NCI-H526 (cell line): ENCODE data around the gene SYT14.

ENCODE experiments used
- DNase-seq, 2 experiments: peaks; one replicate each; lab custom pipeline; 2025; lab: John Stamatoyannopoulos, UW

The SYT14 gene

DNA sequence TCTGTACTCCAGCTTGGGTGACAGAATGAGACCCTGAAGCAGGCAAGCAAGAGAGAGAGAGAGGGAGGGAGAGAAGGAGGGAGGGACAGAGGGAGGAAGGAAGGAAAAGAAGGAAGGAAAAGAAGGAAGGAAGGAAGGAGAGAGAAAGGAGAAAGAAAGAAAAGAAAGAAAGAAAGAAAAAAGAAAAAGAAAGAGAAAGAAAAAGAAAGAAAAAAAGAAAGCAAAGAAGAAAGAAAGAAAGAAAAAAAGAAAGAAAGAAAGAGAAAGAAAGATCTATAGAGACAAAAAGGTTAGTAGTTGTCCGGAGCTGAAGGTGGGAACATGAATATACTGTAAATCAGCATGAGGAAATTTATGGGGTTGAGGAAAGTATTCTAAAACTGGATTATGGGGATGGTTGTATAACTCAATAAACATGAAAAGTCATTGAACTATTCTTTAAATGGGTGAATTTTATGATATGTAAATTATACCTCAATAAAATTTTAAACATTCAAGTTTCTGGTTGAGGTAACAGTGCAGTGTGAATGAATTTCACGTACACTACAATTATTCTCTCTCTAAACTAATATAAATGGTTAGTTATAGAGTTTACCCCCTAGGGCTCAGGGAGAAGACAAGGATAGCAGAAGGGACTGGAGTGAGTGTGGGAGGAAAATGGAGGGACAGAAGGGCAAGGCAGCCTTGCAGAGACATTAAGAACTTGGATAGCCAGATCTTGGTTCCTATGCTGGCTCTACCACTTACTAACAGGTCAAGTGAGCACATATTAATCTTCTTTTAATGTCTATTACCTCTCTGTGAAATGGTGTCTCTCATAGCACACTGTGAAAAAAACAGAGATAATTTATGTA is 269.8 kb downstream of the SYT14 start:
- no peak for DNase-seq

DNA sequence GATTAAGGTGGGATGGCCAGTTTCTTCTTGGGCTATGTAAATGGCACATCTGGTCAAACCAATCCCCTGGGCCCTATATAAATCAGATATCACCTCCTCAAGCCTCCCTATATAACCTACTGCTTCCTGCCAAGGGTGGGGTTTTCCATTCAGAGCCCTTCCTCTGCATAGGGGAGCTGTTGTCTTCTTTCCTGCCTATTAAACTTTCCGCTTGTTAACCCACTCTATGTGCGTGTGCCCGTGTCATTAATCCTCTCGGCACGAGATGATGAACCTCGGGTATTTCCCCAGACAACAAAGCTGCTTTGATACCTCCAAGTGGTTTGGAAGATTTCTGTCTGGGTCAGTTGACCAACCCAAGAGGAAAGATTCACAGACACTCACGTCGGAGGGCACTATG is 275.3 kb downstream of the SYT14 start:
- no peak for DNase-seq

DNA sequence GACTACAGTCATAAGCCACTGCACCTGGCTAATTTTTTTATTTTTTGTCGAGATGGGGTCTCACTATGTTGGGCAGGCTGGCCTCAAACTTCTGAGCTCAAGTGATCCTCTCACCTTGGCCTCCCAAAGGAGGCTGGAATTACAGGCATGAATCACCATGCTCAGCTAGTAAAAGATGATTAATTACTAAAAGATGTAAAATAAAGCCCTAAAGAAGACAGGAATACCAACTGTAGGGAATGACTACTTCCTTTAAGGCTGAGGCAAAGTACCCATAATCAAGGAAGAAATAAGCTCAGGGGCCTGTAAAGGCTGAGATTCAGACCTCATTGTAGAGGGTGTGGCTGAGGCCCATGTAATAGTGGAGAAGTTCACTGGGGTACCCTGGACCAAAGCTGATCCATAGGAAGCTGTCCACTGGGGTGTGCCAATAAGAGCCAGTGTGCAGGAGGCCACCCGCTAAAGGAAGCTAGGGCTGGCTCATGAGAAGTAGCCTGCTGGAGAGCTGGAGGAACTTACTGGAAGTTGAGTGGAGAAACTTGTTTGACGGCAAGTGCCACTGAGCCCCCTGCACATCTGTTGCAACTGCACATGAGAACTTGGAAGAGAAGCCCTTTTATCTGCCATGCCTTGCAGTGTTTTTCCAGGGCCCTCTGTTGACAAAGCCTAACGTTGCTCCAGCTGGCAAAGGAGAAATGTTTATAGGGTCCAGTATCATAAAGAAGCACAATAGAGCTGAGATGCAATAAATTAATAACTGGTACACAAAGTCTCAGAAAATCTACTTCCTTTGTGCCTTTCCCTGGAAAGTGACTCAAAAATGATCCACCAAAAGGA is 276.8 kb downstream of the SYT14 start:
- DNase-seq, result no peak

GRCh38 chr1:210217482-210217881 is 279.5 kb downstream of the SYT14 start:
- DNase-seq, result no peak

- DNase-seq, result no peak
Observed at GRCh38 chr1:210218047-210218446, 280.0 kb downstream of the SYT14 start.
